SK-N-SH (cell line): Measurements from ENCODE around the gene MRPS15. TPM values are rescaled to one million over a fixed set of nuclear protein-coding genes. Genes with fewer than 3 reads are reported as not detected.

Experiments
- CTCF ChIA-PET: fragments of 300-600, 350-600 bp; formaldehyde crosslinking; extraction: SDS; loops from one replicate; lab custom pipeline; 2021; lab: Yijun Ruan, JAX
- POLR2A ChIA-PET: fragments of 350-600 bp; sonication (Branson Sonifier 250); formaldehyde crosslinking; extraction: SDS; loops from one replicate; lab custom pipeline; 2020; ENCODE audit warnings: antibody characterized with exemption, inconsistent platforms; lab: Yijun Ruan, JAX
- DNase-seq: peaks from one replicate; pipeline ENCODE4 v3.0.0; 2012
- H2AFZ ChIP-seq: fragments of 200-600 bp; sonication (generic); 2 replicates; pipeline ENCODE4 v1.8.1; 2016; ENCODE audit warnings: antibody characterized with exemption, mild to moderate bottlenecking, low read depth
- H3F3A ChIP-seq: fragments of 200-600 bp; sonication (generic); replicated peaks from 2 replicates; pipeline ENCODE3; 2016; ENCODE audit warnings: antibody characterized with exemption, mild to moderate bottlenecking; ENCODE audit not compliant: insufficient read depth
- H3K27ac ChIP-seq, 2 experiments: fragments of 200-500 bp in 1 of 2; fragments of 200-600 bp in 1 of 2; sonication (Bioruptor generic) in 1 of 2; sonication (generic), shearing (Covaris generic) in 1 of 2; 2 replicates each; pipeline versions ENCODE4 v1.5.1 to v1.6.1; 2014 to 2016; ENCODE audit warnings: low read depth in 2 of 2, inconsistent platforms in 1 of 2, low read length in 1 of 2, mild to moderate bottlenecking in 1 of 2, mixed read lengths in 1 of 2
- H3K27me3 ChIP-seq: fragments of 200-600 bp; sonication (generic), shearing (Covaris generic); 2 replicates; pipeline ENCODE4 v1.6.1; 2016; ENCODE audit warnings: mixed run types; ENCODE audit not compliant: insufficient read depth
- H3K36me3 ChIP-seq, 2 experiments: fragments of 200-500 bp in 1 of 2; fragments of 200-600 bp in 1 of 2; sonication (Bioruptor generic) in 1 of 2; sonication (generic) in 1 of 2; replicated peaks in 1 of 2; 2 replicates each; pipeline versions ENCODE3 to v1.5.1; 2014 to 2016; ENCODE audit warnings: low read length in 1 of 2, mild to moderate bottlenecking in 1 of 2; ENCODE audit not compliant: insufficient read depth in 2 of 2, control insufficient read depth in 1 of 2
- H3K4me1 ChIP-seq, 2 experiments: fragments of 200-500 bp in 1 of 2; fragments of 200-600 bp in 1 of 2; sonication (Bioruptor generic) in 1 of 2; sonication (generic), shearing (Covaris generic) in 1 of 2; 2 replicates each; pipeline versions ENCODE4 v1.5.1 to v1.6.1; 2014 to 2016; ENCODE audit warnings: low read depth in 1 of 2, low read length in 1 of 2, mixed run types in 1 of 2; ENCODE audit not compliant: insufficient read depth in 2 of 2, control insufficient read depth in 1 of 2
- H3K4me2 ChIP-seq: fragments of 200-600 bp; sonication (generic), shearing (Covaris generic); 2 replicates; pipeline ENCODE4 v1.6.1; 2017; ENCODE audit warnings: mixed run types
- H3K4me3 ChIP-seq, 2 experiments: fragments of 200-500 bp in 1 of 2; fragments of 200-600 bp in 1 of 2; sonication (Bioruptor generic) in 1 of 2; sonication (generic), shearing (Covaris generic) in 1 of 2; 2 replicates each; pipeline versions ENCODE4 v1.5.1 to v1.8.1; 2014 to 2016; ENCODE audit warnings: low read depth in 2 of 2, inconsistent platforms in 1 of 2, low read length in 1 of 2, mild to moderate bottlenecking in 1 of 2, mixed read lengths in 1 of 2, moderate library complexity in 1 of 2
- H3K79me2 ChIP-seq: fragments of 200-600 bp; sonication (generic); 2 replicates; pipeline ENCODE4 v1.8.1; 2017; ENCODE audit warnings: mild to moderate bottlenecking; ENCODE audit not compliant: insufficient read depth
- H3K9ac ChIP-seq: fragments of 200-600 bp; sonication (generic); 2 replicates; pipeline ENCODE4 v1.6.1; 2017; ENCODE audit warnings: mixed run types
- H3K9me2 ChIP-seq: fragments of 200-600 bp; sonication (generic); 2 replicates; pipeline ENCODE4 v1.6.1; 2017; ENCODE audit warnings: mixed run types
- H3K9me3 ChIP-seq: fragments of 200-600 bp; sonication (generic); 2 replicates; pipeline ENCODE4 v1.6.1; 2017; ENCODE audit warnings: mixed run types, mild to moderate bottlenecking, moderate library complexity
- H4K20me1 ChIP-seq: fragments of 200-600 bp; sonication (generic); 2 replicates; pipeline ENCODE4 v1.6.1; 2017; ENCODE audit warnings: mild to moderate bottlenecking, mixed run types; ENCODE audit not compliant: insufficient read depth
- CTCF ChIP-seq: fragments of 200-600 bp; sonication (generic); IDR thresholded peaks from 2 replicates; pipeline ENCODE4 v1.6.1; 2017; ENCODE audit warnings: antibody characterized with exemption, mild to moderate bottlenecking, moderate library complexity
- ELF1 ChIP-seq: IDR thresholded peaks from 2 replicates; pipeline ENCODE4 v1.4.0; 2012
- EZH2phosphoT487 ChIP-seq: fragments of 200-600 bp; sonication (generic); IDR thresholded peaks from 2 replicates; pipeline ENCODE4 v1.6.1; 2017; ENCODE audit warnings: low read depth, mixed run types, mild to moderate bottlenecking, antibody characterized with exemption, moderate library complexity, borderline replicate concordance
- FOXJ3 ChIP-seq: sonication (generic); formaldehyde crosslinking; IDR thresholded peaks from 2 replicates; pipeline ENCODE4 v1.5.1; 2020; ENCODE audit warnings: mild to moderate bottlenecking, missing genetic modification reagents
- FOXM1 ChIP-seq: IDR thresholded peaks from 2 replicates; pipeline ENCODE4 v1.4.0; 2012; ENCODE audit warnings: low read depth, mild to moderate bottlenecking
- GATA2 ChIP-seq: sonication (generic); formaldehyde crosslinking; IDR thresholded peaks from 2 replicates; pipeline ENCODE4 v1.5.0; 2020; ENCODE audit warnings: mild to moderate bottlenecking, missing genetic modification reagents
- IRF3 ChIP-seq: fragments of 150-350 bp; IDR thresholded peaks from 2 replicates; pipeline ENCODE4 v1.6.1; 2016; ENCODE audit warnings: mild to moderate bottlenecking, low read depth, low read length
- MAX ChIP-seq: IDR thresholded peaks from 2 replicates; pipeline ENCODE4 v1.4.0; 2012; ENCODE audit warnings: low read depth
- MEF2A ChIP-seq: IDR thresholded peaks from 2 replicates; pipeline ENCODE4 v1.4.0; 2012; ENCODE audit warnings: low read depth, borderline replicate concordance
- MXI1 ChIP-seq: IDR thresholded peaks from 2 replicates; pipeline ENCODE4 v1.6.1; 2012; ENCODE audit warnings: mild to moderate bottlenecking, low read depth, low read length, improper control_type of control experiment
- RAD21 ChIP-seq: IDR thresholded peaks from 2 replicates; pipeline ENCODE4 v1.6.1; 2012; ENCODE audit warnings: mild to moderate bottlenecking, low read length
- RCOR1 ChIP-seq: fragments of 150-350 bp; IDR thresholded peaks from 2 replicates; pipeline ENCODE4 v1.6.1; 2017; ENCODE audit warnings: antibody characterized with exemption, low read length
- REST ChIP-seq: IDR thresholded peaks from 2 replicates; pipeline ENCODE4 v1.6.1; 2012; ENCODE audit warnings: mild to moderate bottlenecking, low read depth, low read length, moderate library complexity
- SIN3A ChIP-seq: IDR thresholded peaks from 2 replicates; pipeline ENCODE4 v1.6.1; 2012; ENCODE audit warnings: low read depth, mild to moderate bottlenecking, low read length, moderate library complexity, borderline replicate concordance
- SMC3 ChIP-seq: IDR thresholded peaks from 2 replicates; pipeline ENCODE4 v1.6.1; 2012; ENCODE audit warnings: low read depth, low read length, improper control_type of control experiment
- TAF1 ChIP-seq: IDR thresholded peaks from 2 replicates; pipeline ENCODE4 v1.6.1; 2012; ENCODE audit warnings: low read depth, mild to moderate bottlenecking, low read length, moderate library complexity, borderline replicate concordance
- ZBTB33 ChIP-seq: IDR thresholded peaks from 2 replicates; pipeline ENCODE4 v1.4.0; 2012; ENCODE audit warnings: low read depth, borderline replicate concordance
- WGBS: methylation state at CpG from one replicate; pipeline ENCODE4 v1.1.6; 2017; ENCODE audit warnings: low lambda C conversion rate; 5-methylcytosine and 5-hydroxymethylcytosine counted together
- polyA plus RNA-seq, 3 experiments: library from polyadenylated mRNA; depleted of rRNA; stranded (reverse); fragments of >200 nt; gene quantifications; 2 replicates each; pipeline ENCODE4 v1.2.3, GENCODE V29; 2012

The MRPS15 gene
- polyA plus RNA-seq, 1 of the 3 experiments (the other 2 are of a cell fraction) = 75.1 TPM

GRCh38 chr1:36446271-36446670 is 17.9 kb downstream of the MRPS15 start:
- Histone ChIP-seq H4K20me1 (no peaks in the 10 kb centered on the region), H3K27me3 (no peaks in the 10 kb centered on the region), H3K4me3 (peak overlapping the region in 1 of 2 experiments; percentile 32; a peak in 1 of 4 replicates), H3F3A (peaks cover 4% of the 10 kb centered on the region), H2AFZ (no peak overlapping the region), H3K36me3 (peaks cover 0 to 4% of the 10 kb centered on the region in 2 experiments), H3K4me1 (peaks cover 0 to 8% of the 10 kb centered on the region in 2 experiments; a peak in 1 of 4 replicates), H3K4me2 (no peak overlapping the region)
- POLR2A ChIA-PET = no interaction called here
- CTCF ChIA-PET = interaction anchor here (1.0 to 1.2 kb wide), 3 partner anchors 10 to 77 kb away, joined by 3 to 4 read pairs (median 3); no protein-coding TSS in a partner anchor
- WGBS = 72% methylated on average over 8 of the region's 8 CpGs
- TF ChIP-seq MAX = no peak
- TF ChIP-seq SIN3A = no peak
- TF ChIP-seq CTCF = peak; percentile 19; the same call in 1 of the 2 replicates
- no peak for TF ChIP-seq RCOR1
- TF ChIP-seq FOXM1 = no peak
- TF ChIP-seq SMC3 = peak; percentile 28; the same call in 1 of the 2 replicates
- TF ChIP-seq RAD21 = peak; percentile 59
- no peak for TF ChIP-seq ELF1
- TF ChIP-seq GATA2 (CRISPR knock-in tag) = no peak
- TF ChIP-seq, all 33 proteins: peak for 3
- Histone ChIP-seq H3K9me3 (no peaks in the 10 kb centered on the region), H3K9ac (no peak overlapping the region), H3K27ac (no peak overlapping the region), H3K9me2 (no peaks in the 10 kb centered on the region), H3K79me2 (peaks cover 7% of the 10 kb centered on the region)
- peak; percentile 59 for DNase-seq

- Histone ChIP-seq H3K36me3 (peaks cover 2 to 4% of the 10 kb centered on the region in 2 experiments), H3K27ac (no peak overlapping the region), H3K4me1 (peaks cover 0 to 1% of the 10 kb centered on the region in 2 experiments; a peak in 1 of 4 replicates), H4K20me1 (no peaks in the 10 kb centered on the region), H3F3A (peaks cover under 1% of the 10 kb centered on the region), H3K9me2 (no peaks in the 10 kb centered on the region), H3K27me3 (no peaks in the 10 kb centered on the region), H3K9ac (no peak overlapping the region), H2AFZ (no peak overlapping the region), H3K79me2 (no peaks in the 10 kb centered on the region), H3K4me3 (no peak overlapping the region), H3K4me2 (no peak overlapping the region)
- WGBS = 89% methylated on average over 2 of the region's 2 CpGs
- no peak for DNase-seq
- CTCF ChIA-PET = no interaction called here
- TF ChIP-seq FOXJ3 (CRISPR knock-in tag) (no peak), ZBTB33 (no peak), MEF2A (no peak), GATA2 (CRISPR knock-in tag) (no peak), MXI1 (no peak), RAD21 (no peak), TAF1 (no peak), MAX (no peak), IRF3 (no peak), FOXM1 (no peak), EZH2phosphoT487 (no peak), REST (no peak)
- TF ChIP-seq, all 33 proteins: peak for 0
- H3K9me3 ChIP-seq = no peaks in the 10 kb centered on the region
- POLR2A ChIA-PET = no interaction called here
Measured at GRCh38 chr1:36443297-36443696, 20.9 kb downstream of the MRPS15 start.
